ENCODE measurements around the gene TDRD9.

Gene TDRD9

GRCh38 chr14:104073764-104074163, 145.5 kb downstream of the TDRD9 start:
- H3K4me1 Mint-ChIP-seq, result peaks cover 11% of the 10 kb centered on the region
- peaks cover 10% of the 10 kb centered on the region for H3K9me3 Mint-ChIP-seq
- no peaks in the 10 kb centered on the region for H3K36me3 Mint-ChIP-seq
- DNase-seq (ENCODE audit: low spot score in 2 of 2) (no peak), ATAC-seq (no peak)
- no peak overlapping the region for H3K27ac Mint-ChIP-seq
- no peak overlapping the region for H3K4me3 Mint-ChIP-seq

DNA sequence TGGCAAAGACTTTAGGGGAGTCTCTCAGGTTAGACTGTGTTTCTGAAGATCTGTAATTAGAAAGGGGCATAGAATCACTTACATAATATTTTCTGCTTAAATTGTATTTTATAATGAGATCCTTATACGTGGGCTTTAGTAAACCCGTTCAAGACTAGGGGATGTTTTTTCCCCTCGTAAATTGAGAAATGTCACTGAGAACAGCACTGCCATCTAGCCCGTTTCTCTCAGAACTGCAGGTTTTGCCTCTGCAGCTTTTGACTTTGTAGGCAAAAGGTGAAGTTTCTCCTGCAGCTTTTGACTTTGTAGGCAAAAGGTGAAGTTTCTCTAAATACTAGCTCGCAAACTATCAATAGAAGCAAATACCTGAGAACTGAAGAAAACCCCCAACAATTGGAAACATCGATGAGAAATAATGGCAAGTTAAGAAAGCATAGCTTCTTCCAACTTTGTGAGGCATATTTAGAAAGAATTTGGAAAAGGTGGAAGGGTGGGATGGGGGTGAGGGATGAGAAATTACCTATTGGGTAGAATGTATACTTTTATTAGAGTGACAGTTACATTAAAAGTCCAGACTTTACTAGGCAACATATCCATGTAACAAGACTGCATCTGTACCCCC, 147.4 kb downstream of the TDRD9 start:
- no peak overlapping the region for H3K4me3 Mint-ChIP-seq
- peak in 1 of 2 donors; percentile 8 for DNase-seq (ENCODE audit: low spot score in 2 of 2)
- peaks cover 10% of the 10 kb centered on the region for H3K9me3 Mint-ChIP-seq
- no peaks in the 10 kb centered on the region for H3K36me3 Mint-ChIP-seq
- no peak for ATAC-seq
- no peak overlapping the region for H3K27ac Mint-ChIP-seq
- H3K4me1 Mint-ChIP-seq, result peaks cover 11% of the 10 kb centered on the region

DNA sequence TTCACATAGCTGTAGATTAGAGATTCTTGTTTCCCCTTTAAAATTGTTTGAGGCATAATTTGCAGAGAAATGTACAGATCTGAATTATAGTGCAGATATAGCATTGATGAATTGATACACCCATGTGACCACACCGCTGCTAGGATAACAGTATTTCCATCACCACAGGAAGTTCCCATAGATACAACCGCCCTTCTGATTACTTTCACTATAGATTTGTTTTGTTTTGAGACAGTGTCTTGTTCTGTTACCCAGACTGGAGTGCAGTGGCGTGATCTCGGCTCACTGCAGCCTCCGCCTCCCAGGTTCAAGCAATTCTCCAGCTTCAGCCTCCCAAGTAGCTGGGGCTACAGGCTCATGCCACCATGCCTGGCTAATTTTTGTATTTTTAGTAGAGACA, 148.5 kb downstream of the TDRD9 start:
- DNase-seq (ENCODE audit: low spot score in 2 of 2) (peak in 1 of 2 donors; percentile 29), ATAC-seq (no peak)
- Mint-ChIP-seq H3K9me3 (peaks cover 10% of the 10 kb centered on the region), H3K36me3 (no peaks in the 10 kb centered on the region), H3K4me1 (peaks cover 11% of the 10 kb centered on the region), H3K4me3 (no peak overlapping the region), H3K27ac (no peak overlapping the region)

DNA sequence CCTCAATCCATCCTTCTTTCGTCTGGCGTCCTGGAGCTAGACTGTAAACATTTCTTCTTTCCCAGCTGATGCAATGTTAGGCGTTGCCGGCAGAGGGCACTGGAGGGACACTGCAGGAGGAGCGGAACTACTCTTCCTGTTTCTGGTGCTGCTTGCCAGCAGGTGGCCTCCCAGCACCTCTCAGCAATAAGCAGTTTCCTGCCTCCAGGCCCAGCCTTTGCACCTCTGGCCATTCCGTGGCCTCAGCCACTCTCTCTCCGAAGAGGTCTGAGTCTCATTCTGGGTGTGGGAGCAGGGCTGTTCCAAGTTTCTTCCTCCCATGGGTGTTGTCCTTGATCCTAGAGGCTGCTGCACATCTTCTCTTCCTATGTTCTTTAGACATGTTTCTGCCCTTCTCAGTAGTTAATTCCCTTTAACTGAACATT, 149.8 kb downstream of the TDRD9 start:
- ATAC-seq (peak; percentile 97), DNase-seq (ENCODE audit: low spot score in 2 of 2) (peak; percentile 80 to 90)
- H3K9me3 Mint-ChIP-seq, result peaks cover 5% of the 10 kb centered on the region
- H3K4me3 Mint-ChIP-seq, result no peak overlapping the region
- H3K36me3 Mint-ChIP-seq, result no peaks in the 10 kb centered on the region
- H3K27ac Mint-ChIP-seq, result no peak overlapping the region
- H3K4me1 Mint-ChIP-seq, result peaks cover 11% of the 10 kb centered on the region

GRCh38 chr14:104080376-104081260, 152.4 kb downstream of the TDRD9 start:
- H3K36me3 Mint-ChIP-seq, result no peaks in the 10 kb centered on the region
- DNase-seq (ENCODE audit: low spot score in 2 of 2), result peak in 1 of 2 donors; percentile 43
- no peak overlapping the region for H3K27ac Mint-ChIP-seq
- H3K4me3 Mint-ChIP-seq, result no peak overlapping the region
- ATAC-seq, result no peak
- H3K9me3 Mint-ChIP-seq, result no peaks in the 10 kb centered on the region
- peaks cover 11% of the 10 kb centered on the region for H3K4me1 Mint-ChIP-seq

- ATAC-seq (no peak), DNase-seq (ENCODE audit: low spot score in 2 of 2) (no peak)
- H3K4me3 Mint-ChIP-seq, result no peak overlapping the region
- no peak overlapping the region for H3K27ac Mint-ChIP-seq
- H3K4me1 Mint-ChIP-seq, result peaks cover 11% of the 10 kb centered on the region
- H3K9me3 Mint-ChIP-seq, result no peaks in the 10 kb centered on the region
- no peaks in the 10 kb centered on the region for H3K36me3 Mint-ChIP-seq
Observed at GRCh38 chr14:104081261-104081835, 153.1 kb downstream of the TDRD9 start.

DNA sequence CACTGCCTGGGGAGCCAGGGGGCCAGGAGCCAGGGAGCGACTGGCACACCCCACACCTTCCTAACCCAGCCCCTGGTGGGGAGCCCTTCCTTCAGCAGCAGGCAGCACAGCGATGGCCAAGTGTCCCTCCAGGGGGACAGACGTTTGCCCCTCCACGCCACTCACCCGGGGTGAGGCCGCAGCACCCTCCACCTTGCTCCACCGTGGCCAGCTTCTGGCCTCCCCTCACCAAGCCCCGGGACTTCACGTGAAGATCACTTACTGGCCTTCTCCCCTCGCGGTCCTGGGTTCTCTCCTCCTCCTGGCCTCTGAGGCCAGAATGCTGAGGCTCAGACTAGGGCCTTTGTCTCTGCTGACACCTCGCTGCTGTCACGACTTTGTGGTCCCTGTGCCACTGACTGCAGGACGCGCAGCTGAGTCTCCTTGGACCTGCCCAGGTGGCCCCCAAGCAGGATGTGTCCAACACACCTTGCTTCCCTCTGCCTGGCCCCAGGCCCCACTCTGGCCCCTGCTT, 153.8 kb downstream of the TDRD9 start:
- Mint-ChIP-seq H3K9me3 (no peaks in the 10 kb centered on the region), H3K4me3 (no peak overlapping the region), H3K4me1 (peaks cover 11% of the 10 kb centered on the region), H3K27ac (no peak overlapping the region), H3K36me3 (no peaks in the 10 kb centered on the region)
- ATAC-seq (no peak), DNase-seq (ENCODE audit: low spot score in 2 of 2) (peak in 1 of 2 donors; percentile 47)

DNA sequence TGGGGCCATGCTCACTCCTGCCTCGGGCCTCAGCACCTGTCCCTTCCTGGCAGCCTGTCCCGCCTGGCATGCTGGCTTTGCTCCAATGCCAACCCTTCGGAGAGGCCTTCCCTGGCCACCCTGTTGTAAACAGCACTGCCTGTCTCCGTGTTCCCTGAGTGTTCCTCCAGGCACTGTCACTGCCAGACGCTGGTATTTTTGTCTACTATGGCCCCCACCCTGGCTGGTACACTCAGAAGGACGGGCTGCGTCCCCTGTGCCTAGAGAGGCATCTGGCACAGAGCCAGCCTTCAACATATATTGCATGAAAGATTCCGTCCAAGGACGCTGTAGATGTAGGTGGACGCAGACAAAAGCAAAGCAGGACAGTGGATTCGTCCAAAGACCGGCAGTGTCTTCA, 154.6 kb downstream of the TDRD9 start:
- H3K27ac Mint-ChIP-seq, result no peak overlapping the region
- no peaks in the 10 kb centered on the region for H3K9me3 Mint-ChIP-seq
- DNase-seq (ENCODE audit: low spot score in 2 of 2) (no peak), ATAC-seq (no peak)
- H3K4me3 Mint-ChIP-seq, result no peak overlapping the region
- H3K36me3 Mint-ChIP-seq, result no peaks in the 10 kb centered on the region
- H3K4me1 Mint-ChIP-seq, result peaks cover 8% of the 10 kb centered on the region

DNA sequence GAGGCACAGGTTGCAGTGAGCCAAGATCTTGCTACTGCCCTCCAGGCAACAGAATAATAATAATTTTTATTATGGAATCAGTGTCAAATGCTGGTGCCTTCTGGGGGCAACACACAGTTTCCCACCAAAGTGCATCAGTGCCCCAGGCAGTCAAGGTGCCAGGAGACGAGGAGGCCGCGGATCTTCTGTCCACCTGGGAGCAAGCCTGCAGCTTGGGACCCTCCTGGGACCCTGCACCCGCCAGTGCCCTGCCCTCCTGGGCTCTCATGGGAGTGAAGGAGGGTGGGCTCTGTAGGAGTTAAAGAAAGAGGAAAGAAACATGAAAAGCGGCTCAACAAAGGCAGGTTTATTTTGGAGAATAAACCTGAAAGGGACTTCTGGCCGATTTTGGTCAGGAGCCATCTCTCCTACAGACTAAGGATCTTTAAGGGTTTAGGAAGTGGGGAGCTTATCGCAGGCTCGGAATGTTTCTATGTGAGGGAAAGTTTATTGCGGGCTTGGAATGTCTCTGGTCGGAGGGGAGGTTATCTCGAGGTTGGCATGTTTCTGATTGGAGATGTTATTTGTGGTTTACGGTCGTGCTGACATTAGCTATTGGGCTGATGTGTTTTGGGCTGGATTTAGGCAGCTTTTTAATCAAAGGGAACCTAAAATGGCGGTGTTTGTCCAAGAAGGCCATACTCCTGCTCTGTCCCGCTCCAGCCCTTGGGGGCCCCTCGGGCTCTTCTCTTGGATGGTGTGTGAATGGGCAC, 156.2 kb downstream of the TDRD9 start:
- ATAC-seq (no peak), DNase-seq (ENCODE audit: low spot score in 2 of 2) (no peak)
- Mint-ChIP-seq H3K9me3 (no peaks in the 10 kb centered on the region), H3K36me3 (no peaks in the 10 kb centered on the region), H3K4me1 (no peaks in the 10 kb centered on the region), H3K4me3 (peak overlapping the region; percentile 17), H3K27ac (no peak overlapping the region)

- no peak within 1 kb of the TSS for H3K27ac Mint-ChIP-seq
- no peaks in the 10 kb centered on the region for H3K9me3 Mint-ChIP-seq
- H3K36me3 Mint-ChIP-seq, result no peaks in the 10 kb centered on the region
- ATAC-seq (peak; percentile 46), DNase-seq (ENCODE audit: low spot score in 2 of 2) (no peak)
- no peaks in the 10 kb centered on the region for H3K4me1 Mint-ChIP-seq
- peak within 1 kb of the TSS; percentile 17 for H3K4me3 Mint-ChIP-seq
Observed at GRCh38 chr14:104085032-104085888, 157.0 kb downstream of the TDRD9 start, which contains the start of gene ASPG. Gene ASPG, plus strand, starts transcription at chr14:104085700. Its CDS starts 71 bp downstream, at chr14:104085771.

DNA sequence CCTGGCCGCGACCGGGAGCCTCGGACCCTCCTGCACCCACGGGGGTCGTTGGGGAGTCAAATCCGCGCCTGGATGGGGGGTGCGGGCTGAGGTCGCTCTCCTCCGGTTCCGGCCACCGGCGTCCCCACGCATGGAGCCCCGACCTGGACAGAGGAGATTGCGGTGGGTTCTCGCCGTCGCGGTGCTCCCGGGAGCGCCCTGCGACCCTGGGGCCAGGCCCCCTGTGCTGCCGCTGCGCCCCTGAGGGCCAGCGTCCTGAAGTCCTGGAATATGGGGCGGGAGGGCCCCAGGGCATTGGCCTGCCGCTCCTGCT, 157.6 kb downstream of the TDRD9 start:
- Mint-ChIP-seq H3K4me1 (no peaks in the 10 kb centered on the region), H3K4me3 (no peak overlapping the region), H3K36me3 (no peaks in the 10 kb centered on the region), H3K9me3 (no peaks in the 10 kb centered on the region), H3K27ac (no peak overlapping the region)
- ATAC-seq, result no peak
- no peak for DNase-seq (ENCODE audit: low spot score in 2 of 2)

- H3K36me3 Mint-ChIP-seq, result no peaks in the 10 kb centered on the region
Observed at GRCh38 chr14:104086210-104086660, 158.0 kb downstream of the TDRD9 start.

GRCh38 chr14:104086661-104087461, 158.6 kb downstream of the TDRD9 start:
- H3K9me3 Mint-ChIP-seq, result no peaks in the 10 kb centered on the region
- ATAC-seq (no peak), DNase-seq (ENCODE audit: low spot score in 2 of 2) (no peak)
- no peak overlapping the region for H3K27ac Mint-ChIP-seq
- H3K4me1 Mint-ChIP-seq, result no peaks in the 10 kb centered on the region
- no peak overlapping the region for H3K4me3 Mint-ChIP-seq
- H3K36me3 Mint-ChIP-seq, result no peaks in the 10 kb centered on the region

More at GRCh38 chr14:104086210-104086660, 158.0 kb downstream of the TDRD9 start:
- Mint-ChIP-seq H3K4me3 (no peak overlapping the region), H3K27ac (no peak overlapping the region), H3K4me1 (no peaks in the 10 kb centered on the region), H3K9me3 (no peaks in the 10 kb centered on the region)
- DNase-seq (ENCODE audit: low spot score in 2 of 2), result no peak
- ATAC-seq, result no peak

DNA sequence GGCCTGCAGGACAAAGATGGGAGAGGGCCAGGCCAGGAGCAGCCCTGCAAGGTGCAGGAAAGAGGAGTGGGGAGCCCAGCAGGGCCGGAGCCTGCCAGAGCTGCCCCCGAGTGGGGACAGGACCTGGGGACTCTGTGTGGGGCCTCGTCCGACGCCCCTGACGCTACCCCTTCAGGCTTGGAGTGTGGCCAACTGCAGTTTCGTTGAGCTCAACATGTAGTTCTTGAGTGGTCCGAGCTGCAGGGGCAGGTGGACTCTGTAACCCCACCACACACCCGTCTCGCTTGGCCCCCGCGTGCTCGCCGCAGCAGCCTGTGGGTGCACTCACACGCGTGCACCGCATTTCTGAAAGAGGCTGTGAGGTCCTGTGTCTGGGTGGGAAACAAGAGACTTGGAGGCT, 159.2 kb downstream of the TDRD9 start:
- Mint-ChIP-seq H3K27ac (no peak overlapping the region), H3K4me3 (no peak overlapping the region), H3K4me1 (no peaks in the 10 kb centered on the region), H3K9me3 (no peaks in the 10 kb centered on the region), H3K36me3 (no peaks in the 10 kb centered on the region)
- no peak for DNase-seq (ENCODE audit: low spot score in 2 of 2)
- ATAC-seq, result no peak
